GM12874 (cell line): Measurements from ENCODE around the gene HHATL.

Source experiments
- CTCF ChIP-seq: IDR thresholded peaks from 2 replicates; pipeline ENCODE4 v1.5.1; 2011; ENCODE audit warnings: low read depth, mild to moderate bottlenecking, control low read depth, low read length, moderate library complexity; ENCODE audit not compliant: insufficient read depth

HHATL gene

GRCh38 chr3:42682301-42683070 is 20.1 kb downstream of the HHATL start:
- no peak for TF ChIP-seq CTCF

DNA sequence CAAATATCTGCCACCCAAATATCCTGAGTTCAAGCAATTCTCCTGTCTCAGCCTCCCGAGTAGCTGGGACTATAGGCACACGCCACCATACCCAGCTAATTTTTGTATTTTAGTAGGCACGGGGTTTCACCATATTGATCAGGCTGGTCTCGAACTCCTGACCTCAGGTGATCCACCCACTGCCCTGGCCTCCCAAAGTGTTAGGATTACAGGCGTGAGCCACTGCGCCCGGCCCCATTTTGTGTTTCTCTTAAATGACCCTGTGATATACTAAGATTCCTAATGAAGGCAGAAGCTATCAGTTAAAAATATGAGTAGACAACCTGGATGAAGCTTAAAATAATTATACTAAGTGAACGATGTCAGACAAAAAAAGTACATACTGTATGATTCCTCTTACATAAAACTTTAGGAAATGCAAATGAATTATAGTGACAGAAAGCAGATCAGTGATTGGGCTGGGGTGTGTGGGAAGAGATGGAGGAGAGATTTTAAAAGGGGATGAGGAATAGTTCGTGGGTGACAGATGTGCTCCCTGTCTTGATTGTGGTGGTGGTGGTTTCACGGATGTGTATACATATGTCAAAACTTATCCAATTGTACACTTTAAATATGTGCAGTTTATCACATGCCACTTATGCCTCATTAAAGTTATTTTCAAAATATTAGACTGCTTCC is 21.1 kb downstream of the HHATL start:
- no peak for TF ChIP-seq CTCF

DNA sequence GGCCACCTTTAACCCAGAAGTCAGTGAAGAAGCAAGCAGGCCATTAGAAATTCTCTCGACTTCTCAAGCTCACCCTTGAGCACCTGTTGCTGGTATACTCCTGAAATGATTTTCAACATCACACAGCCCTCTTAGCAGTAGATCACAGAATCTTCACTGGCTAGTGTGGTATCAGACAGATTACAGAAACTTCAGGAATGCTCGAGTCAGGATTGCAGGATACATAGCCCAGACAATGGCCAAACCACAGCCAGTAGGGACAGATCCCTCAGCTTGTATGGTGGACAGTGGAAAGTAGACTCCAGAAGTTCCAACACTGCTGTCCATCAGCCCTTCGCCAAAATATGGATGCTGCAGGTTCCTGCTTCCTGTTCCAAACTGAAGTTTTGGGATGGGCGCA is 21.8 kb downstream of the HHATL start:
- no peak for TF ChIP-seq CTCF

DNA sequence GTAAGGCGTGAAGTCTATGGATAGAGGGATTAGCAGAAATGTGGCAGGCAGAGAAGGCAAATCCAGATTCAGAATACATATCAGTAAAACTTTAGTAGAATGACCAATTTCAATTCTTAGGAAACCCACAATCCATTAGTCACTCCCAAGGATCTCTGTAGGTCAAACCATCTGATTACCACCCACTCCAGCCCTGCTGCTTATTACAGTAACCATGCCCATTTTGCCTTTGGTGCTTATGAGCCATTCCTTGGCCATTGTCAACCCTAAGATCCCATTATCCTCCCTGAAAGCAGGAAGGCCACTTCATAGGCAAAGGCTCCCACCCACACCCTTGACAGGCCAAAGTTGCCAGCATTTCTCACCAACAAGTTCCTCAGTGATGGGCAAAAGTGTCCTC is 22.3 kb downstream of the HHATL start:
- TF ChIP-seq CTCF: no peak

GRCh38 chr3:42678447-42678846 is 24.2 kb downstream of the HHATL start:
- no peak for TF ChIP-seq CTCF

GRCh38 chr3:42675909-42676308 is 26.7 kb downstream of the HHATL start:
- no peak for TF ChIP-seq CTCF

DNA sequence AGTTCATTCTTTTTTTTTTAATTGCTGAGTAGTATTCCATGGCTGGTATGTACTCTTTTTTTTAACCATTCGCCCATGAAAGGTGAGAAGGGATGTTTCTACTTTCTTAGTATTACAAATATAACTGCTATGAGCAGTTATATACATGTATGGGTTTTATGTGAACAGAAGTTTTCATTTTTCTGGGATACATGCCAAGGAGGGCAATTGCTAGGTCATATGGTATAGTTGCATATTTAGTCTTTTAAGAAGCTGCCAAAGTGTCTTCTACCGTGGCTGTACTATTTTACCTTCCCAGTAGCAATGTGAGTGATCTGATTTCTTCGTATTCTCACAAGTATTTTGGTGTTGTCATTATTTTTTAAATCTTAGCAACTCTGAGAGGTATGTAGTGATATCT is 28.5 kb downstream of the HHATL start:
- TF ChIP-seq CTCF: no peak
